ENCODE measurements around the gene ZNF711.
"Not testable (repeated sequence)": the region's sequence is repeated elsewhere in the genome, so short reads cannot be mapped to it uniquely, and the experiment has no call there.

ZNF711 gene

DNA sequence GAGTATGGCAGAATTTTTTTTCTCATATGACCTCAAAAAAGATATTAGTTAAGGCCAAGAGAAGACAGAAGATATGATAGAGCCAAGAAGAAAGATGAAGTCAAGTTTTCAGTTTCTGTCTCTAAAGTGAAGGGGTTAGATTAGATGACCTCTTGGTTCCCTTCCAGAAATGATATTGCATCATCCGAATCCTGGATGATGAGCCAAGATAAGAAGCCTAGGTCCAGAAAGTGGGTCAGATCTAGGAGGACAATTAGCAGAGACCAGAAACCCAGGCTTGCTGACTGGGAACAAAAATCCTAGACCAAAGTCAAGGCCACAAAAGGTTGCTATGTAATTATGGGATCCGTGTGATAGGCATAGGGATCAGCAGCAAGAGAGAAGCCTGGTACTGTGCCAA is 20.4 kb upstream of the ZNF711 start:
- no peak for DNase-seq (ENCODE audit: low read depth)
- no peak for TF ChIP-seq CTCF (conservative IDR thresholded peaks at IDR 0.05; ENCODE audit: low read depth, low read length)

DNA sequence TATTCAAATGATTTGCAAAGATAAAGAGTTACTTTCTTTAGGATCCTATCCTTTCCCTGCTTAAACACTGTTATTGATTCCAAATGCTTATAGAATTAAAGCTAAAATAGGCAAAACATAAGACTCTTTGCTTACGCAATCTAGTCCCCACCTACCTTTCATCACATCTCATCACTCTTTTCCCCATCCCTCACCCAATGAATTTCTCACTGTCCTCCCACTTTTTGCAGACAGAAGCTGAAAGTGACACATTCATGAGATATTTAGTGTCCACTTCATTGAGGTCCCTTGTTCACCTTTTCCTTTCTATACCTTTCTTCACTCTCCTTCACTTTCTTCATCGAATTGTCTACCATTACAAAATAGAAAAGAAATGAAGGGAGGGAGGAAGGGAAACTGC is 636 bp upstream of the ZNF711 start:
- H3K4me3 ChIP-seq (ENCODE audit: low read length): peak overlapping the region; percentile 77
- no peak for DNase-seq (ENCODE audit: low read depth)
- TF ChIP-seq CTCF (conservative IDR thresholded peaks at IDR 0.05; ENCODE audit: low read depth, low read length): no peak

More for the DNA sequence above, 20.4 kb upstream of the ZNF711 start:
- H3K4me3 ChIP-seq (ENCODE audit: low read length): no peak overlapping the region

- DNase-seq (ENCODE audit: low read depth): no peak
- TF ChIP-seq CTCF (conservative IDR thresholded peaks at IDR 0.05; ENCODE audit: low read depth, low read length): no peak
Measured at GRCh38 chrX:85244450-85245211, 840 bp downstream of the ZNF711 start.

DNA sequence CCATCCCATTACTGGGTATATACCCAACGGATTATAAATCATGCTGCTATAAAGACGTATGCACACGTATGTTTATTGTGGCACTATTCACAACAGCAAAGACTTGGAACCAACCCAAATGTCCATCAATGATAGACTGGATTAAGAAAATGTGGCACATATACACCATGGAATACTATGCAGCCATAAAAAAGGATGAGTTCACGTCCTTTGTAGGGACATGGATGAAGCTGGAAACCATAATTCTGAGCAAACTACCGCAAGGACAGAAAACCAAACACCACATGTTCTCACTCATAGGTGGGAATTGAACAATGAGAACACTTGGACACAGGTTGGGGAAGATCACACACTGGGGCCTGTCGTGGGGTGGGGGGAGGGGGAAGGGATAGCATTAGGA is 41.5 kb downstream of the ZNF711 start:
- DNase-seq (ENCODE audit: low read depth); H3K4me3 ChIP-seq (ENCODE audit: low read length): not testable (repeated sequence)

More at GRCh38 chrX:85244450-85245211, 840 bp downstream of the ZNF711 start:
- peak overlapping the region; percentile 77 for H3K4me3 ChIP-seq (ENCODE audit: low read length)

DNA sequence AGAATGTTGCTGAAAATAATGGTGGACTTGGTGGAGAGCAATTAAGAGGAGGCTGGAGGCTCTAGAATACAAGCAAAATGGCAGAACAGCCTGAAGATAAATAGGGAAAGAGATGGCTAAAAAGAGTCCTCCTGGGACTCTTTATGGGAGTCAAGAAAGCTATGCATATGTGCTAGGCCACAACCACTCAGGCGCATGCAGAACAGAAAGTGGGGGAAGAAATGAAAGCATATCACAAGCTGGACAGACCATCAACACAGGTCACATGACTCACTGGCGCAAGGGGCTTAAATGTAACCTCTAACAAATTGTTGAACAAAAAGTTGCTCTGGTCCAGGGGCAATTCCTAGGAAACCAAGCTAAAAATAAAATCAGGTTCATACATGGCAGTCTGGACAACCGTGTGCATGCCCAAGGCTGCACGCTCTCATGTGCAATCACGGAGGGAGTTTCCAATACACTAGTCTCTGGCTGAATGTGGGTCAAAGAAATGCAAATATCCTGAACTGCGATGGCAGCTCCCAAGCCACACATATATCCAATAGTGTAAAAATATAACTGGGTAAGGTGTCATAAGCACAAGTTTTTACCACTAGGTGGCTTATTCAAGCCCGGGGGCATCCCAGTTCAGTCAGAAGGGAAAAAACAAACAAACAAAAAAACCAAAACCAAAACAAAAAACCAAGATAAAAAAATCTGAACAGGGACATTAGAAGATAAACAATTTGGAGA is 45.4 kb downstream of the ZNF711 start:
- no peak for TF ChIP-seq CTCF (conservative IDR thresholded peaks at IDR 0.05; ENCODE audit: low read depth, low read length)
- no peak overlapping the region for H3K4me3 ChIP-seq (ENCODE audit: low read length)
- no peak for DNase-seq (ENCODE audit: low read depth)

GRCh38 chrX:85303544-85303943 is 59.8 kb downstream of the ZNF711 start:
- H3K4me3 ChIP-seq (ENCODE audit: low read length): no peak overlapping the region
- no peak for DNase-seq (ENCODE audit: low read depth)
- TF ChIP-seq CTCF (conservative IDR thresholded peaks at IDR 0.05; ENCODE audit: low read depth, low read length): no peak

DNA sequence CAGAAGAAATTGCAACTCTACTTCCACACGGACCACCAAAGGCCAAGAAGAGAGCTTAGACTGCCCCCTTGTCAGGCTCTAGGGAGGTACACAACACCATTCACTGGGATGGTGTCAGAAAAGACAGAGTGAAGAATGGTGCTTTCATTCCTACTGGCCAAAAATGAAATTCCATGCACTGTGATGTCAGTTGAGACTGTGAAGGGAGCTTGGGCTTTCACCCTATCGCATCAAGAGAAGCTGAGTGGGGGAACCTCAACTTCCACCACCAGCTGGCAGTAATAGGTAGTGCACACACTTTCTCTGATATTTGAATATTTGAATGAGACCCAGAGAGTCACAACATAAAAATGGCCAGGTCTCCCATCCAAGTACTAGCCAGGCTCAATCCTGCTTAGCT is 65.9 kb downstream of the ZNF711 start:
- DNase-seq (ENCODE audit: low read depth): no peak
- no peak for TF ChIP-seq CTCF (conservative IDR thresholded peaks at IDR 0.05; ENCODE audit: low read depth, low read length)
- no peak overlapping the region for H3K4me3 ChIP-seq (ENCODE audit: low read length)

DNA sequence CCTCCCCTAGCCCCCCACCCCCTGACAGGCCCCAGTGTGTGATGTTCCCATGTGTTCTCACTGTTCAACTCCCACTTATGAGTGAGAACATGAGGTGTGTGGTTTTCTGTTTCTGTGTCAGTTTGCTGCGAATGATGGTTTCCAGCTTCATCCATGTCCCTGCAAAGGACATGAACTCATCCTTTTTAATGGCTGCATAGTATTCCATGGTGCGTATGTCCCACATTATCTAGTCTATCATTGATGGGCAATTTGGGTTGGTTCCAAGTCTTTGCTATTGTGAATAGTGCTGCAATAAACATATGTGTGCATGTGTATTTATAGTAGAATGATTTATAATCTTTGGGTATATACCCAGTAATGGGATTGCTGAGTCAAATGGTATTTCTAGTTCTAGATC is 67.6 kb downstream of the ZNF711 start:
- H3K4me3 ChIP-seq (ENCODE audit: low read length); DNase-seq (ENCODE audit: low read depth): not testable (repeated sequence)
